ENCODE results near the gene GABARAP. TPM values are rescaled to one million over a fixed set of nuclear protein-coding genes. Genes with fewer than 3 reads are reported as not detected.
A peak's percentile ranks its signal among the peaks of the same experiment; 100 is the strongest.

Gene GABARAP
- total and polyA plus RNA-seq, 2 of the 8 experiments (the other 6 are each of a cell fraction or from before 2014, with no cell fraction given) = 252 to 581 TPM

DNA sequence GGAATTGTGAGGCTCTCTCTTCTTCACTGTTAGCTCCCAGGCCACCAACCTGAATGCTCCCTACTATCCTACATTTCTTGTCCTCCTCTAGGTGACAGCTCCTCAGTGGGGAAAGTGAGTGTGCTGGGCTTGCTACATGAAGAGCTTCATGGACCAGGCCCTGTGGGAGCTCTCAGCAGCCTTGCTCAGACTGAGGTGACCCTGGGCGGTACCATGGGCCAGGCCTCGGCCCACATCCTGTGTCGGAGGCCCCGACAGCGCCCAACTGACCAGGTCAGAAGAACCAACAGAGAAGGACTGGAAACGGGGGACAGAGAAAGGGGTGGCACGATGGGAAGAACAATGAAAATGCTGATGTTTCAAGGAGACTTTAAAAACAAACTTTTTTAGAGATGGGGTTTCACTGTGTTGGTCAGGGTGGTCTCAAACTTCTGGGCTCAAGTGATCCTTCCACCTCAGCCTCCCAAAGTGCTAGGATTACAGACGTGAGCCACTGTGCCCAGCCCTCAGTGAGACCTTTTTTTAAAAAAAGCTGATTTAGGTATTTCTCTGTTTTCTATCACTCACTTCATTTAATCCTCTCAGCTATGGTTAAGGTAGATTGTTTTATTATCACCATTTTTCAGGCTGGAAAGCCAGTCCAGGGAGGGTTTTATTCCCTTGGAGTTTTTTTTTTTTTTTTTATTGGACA, 14.7 kb upstream of the GABARAP start:
- ChIA-PET CTCF (ENCODE audit: partially characterized antibody) (interaction anchor here (0.6 to 2.5 kb wide), 6 partner anchors 9 to 423 kb away, joined by 3 to 9 read pairs (median 4); no protein-coding TSS in a partner anchor), POLR2A (ENCODE audit: partially characterized antibody) (interaction anchor here (0.6 to 13.7 kb wide), 21 partner anchors 8 to 319 kb away, joined by 3 to 161 read pairs (median 4); partner anchors contain the start of genes ACADVL, ACAP1, DLG4 and DVL2)
- Histone ChIP-seq H2BK120ac (replicated peaks; ENCODE audit: low read depth, low read length) (no peak overlapping the region), H3K18ac (ENCODE audit: extremely low read depth, low read length) (no peak overlapping the region), H3K14ac (ENCODE audit: insufficient read length) (no peak overlapping the region), H3K27ac (ENCODE audit: low read depth, low read length) (no peak overlapping the region), H3K23me2 (ENCODE audit: low read depth, low read length) (peaks cover 12% of the 10 kb centered on the region; the same call in 1 of the 2 replicates), H4K8ac (ENCODE audit: extremely low read depth, insufficient read depth, low read length) (no peak overlapping the region), H3K36me3 (ENCODE audit: control insufficient read depth in 2 of 4, insufficient read depth in 4 of 4, low read length in 3 of 4) (peaks cover 2 to 41% (median 21%) of the 10 kb centered on the region in 4 experiments), H2BK15ac (ENCODE audit: low read length) (no peak overlapping the region), H3K56ac (replicated peaks; ENCODE audit: insufficient read length, low read depth, low read length) (no peak overlapping the region), H4K20me1 (replicated peaks in 1 of 2; ENCODE audit: control insufficient read depth in 1 of 2, insufficient read depth in 2 of 2, low read length in 2 of 2) (peaks cover 6 to 13% of the 10 kb centered on the region in 2 experiments), H3K4ac (replicated peaks; ENCODE audit: insufficient read length, low read depth, low read length) (no peak overlapping the region), H3K9me3 (ENCODE audit: insufficient read depth in 2 of 2, low read depth in 1 of 2, low read length in 1 of 2) (no peaks in the 10 kb centered on the region), H2BK12ac (ENCODE audit: low read depth, low read length) (no peak overlapping the region), H3K4me1 (replicated peaks in 1 of 4; ENCODE audit: control insufficient read depth in 3 of 4, insufficient read depth in 4 of 4, low read length in 3 of 4) (peaks cover 3 to 7% (median 4%) of the 10 kb centered on the region in 4 experiments; a peak in 6 of 7 replicates), H2AFZ (ENCODE audit: low read length) (no peak overlapping the region), H3K4me3 (ENCODE audit: extremely low read depth in 1 of 4, insufficient read depth in 2 of 4, low read depth in 3 of 4, low read length in 4 of 4) (no peak overlapping the region), H3K9ac (replicated peaks in 1 of 4; ENCODE audit: extremely low read depth in 1 of 4, low read depth in 3 of 4, low read length in 3 of 4) (no peak overlapping the region), H4K91ac (replicated peaks; ENCODE audit: insufficient read length, low read length) (no peak overlapping the region), H3K79me2 (ENCODE audit: control insufficient read depth in 1 of 2, insufficient read depth in 2 of 2, low read length in 2 of 2) (peaks cover 0 to 42% of the 10 kb centered on the region in 2 experiments; a peak in 2 of 4 replicates), H3K79me1 (ENCODE audit: low read depth, low read length) (peaks cover 11% of the 10 kb centered on the region), H4K5ac (ENCODE audit: insufficient read length, low read depth, low read length) (no peak overlapping the region), H2AK5ac (ENCODE audit: low read depth, low read length) (no peak overlapping the region), H3K27me3 (replicated peaks in 1 of 4; ENCODE audit: control insufficient read depth in 3 of 4, extremely low read depth in 1 of 4, insufficient read depth in 3 of 4, low read length in 3 of 4) (no peaks in the 10 kb centered on the region), H3K23ac (ENCODE audit: insufficient read length) (no peak overlapping the region), H3K4me2 (ENCODE audit: insufficient read depth in 1 of 2, low read depth in 2 of 2, low read length in 2 of 2) (no peak overlapping the region), H2BK5ac (ENCODE audit: low read depth, low read length) (no peak overlapping the region), H2BK20ac (ENCODE audit: low read length) (no peak overlapping the region)
- FAIRE-seq (no peak), DNase-seq (ENCODE audit: low read depth in 1 of 2, low spot score in 2 of 2) (no peak)
- 95% methylated on average over 8 of the region's 8 CpGs; no CpG with 5 or more reads in 1 of the 2 experiments for WGBS, 2 experiments (ENCODE audit: extremely low coverage in 1 of 2, insufficient coverage in 1 of 2, insufficient read length in 1 of 2, insufficient replicate concordance in 2 of 2, low coverage in 1 of 2, low lambda C conversion rate in 2 of 2, missing lambda C conversion rate in 1 of 2)
- no peak for TF ChIP-seq NANOG (IDR thresholded peaks at IDR 0.05; ENCODE audit: insufficient read depth, low read depth, low read length, poor library complexity, severe bottlenecking)
- no peak for TF ChIP-seq SP2 (IDR thresholded peaks at IDR 0.05; ENCODE audit: low read length)
- no peak for TF ChIP-seq EZH2 (IDR thresholded peaks at IDR 0.05; ENCODE audit: low read depth, low read length, severe bottlenecking)
- no peak for TF ChIP-seq BRCA1 (IDR thresholded peaks at IDR 0.05; ENCODE audit: low read depth, low read length)
- TF ChIP-seq ZNF274 (IDR thresholded peaks at IDR 0.05; ENCODE audit: borderline replicate concordance, extremely low read depth, low read length) = no peak
- no peak for TF ChIP-seq MAFK (IDR thresholded peaks at IDR 0.05; ENCODE audit: low read depth, low read length)
- TF ChIP-seq POLR2AphosphoS5 (IDR thresholded peaks at IDR 0.05; ENCODE audit: low read depth, low read length) = peak; percentile 77; the same call in 1 of the 2 replicates
- no peak for TF ChIP-seq GTF2F1 (IDR thresholded peaks at IDR 0.05; ENCODE audit: borderline replicate concordance, low read depth, low read length)
- no peak for TF ChIP-seq FOSL1 (IDR thresholded peaks at IDR 0.05; ENCODE audit: insufficient read depth, low read depth, low read length)
- no peak for TF ChIP-seq CBX5 (IDR thresholded peaks at IDR 0.05; ENCODE audit: low read depth, low read length)
- no peak for TF ChIP-seq HDAC2 (IDR thresholded peaks at IDR 0.05; ENCODE audit: borderline replicate concordance in 1 of 2, low read depth in 2 of 2, low read length in 2 of 2)
- TF ChIP-seq POLR2A (IDR thresholded peaks at IDR 0.05; ENCODE audit: control extremely low read depth in 1 of 2, low read depth in 2 of 2, low read length in 2 of 2) = peak in 1 of 2 experiments; percentile 89; a peak in 2 of 3 replicates
- no peak for TF ChIP-seq HDAC6 (IDR thresholded peaks at IDR 0.05; ENCODE audit: low read depth, low read length)
